GM12801 (cell line): ENCODE results near the gene SMIM12.

Experiments
- TF ChIP-seq, protein P1 (sequence below): IDR thresholded peaks from one replicate; pipeline ENCODE4 v1.5.1; 2011; ENCODE audit warnings: control low read depth; ENCODE audit not compliant: insufficient read length; ENCODE audit errors: extremely low read depth

The SMIM12 gene

DNA sequence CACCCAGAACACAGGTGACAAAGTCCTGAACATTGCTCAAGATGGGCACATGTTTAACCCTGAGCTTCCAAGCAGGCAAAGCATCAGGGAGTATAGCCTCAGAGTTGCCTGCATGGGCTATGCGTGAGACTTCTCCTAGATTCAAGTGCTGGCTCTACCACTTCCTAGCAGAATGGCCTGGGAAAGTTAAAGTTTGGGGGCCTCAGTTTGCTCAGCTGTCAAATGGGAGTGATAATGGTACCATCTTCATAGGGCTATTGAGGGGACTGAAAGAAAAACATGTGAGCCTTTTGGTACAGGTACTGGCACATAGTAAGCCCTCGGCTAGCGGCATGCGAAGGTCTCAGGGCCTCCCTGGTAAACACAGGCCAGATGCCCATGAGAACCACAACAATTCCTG lies 28.0 kb upstream of the SMIM12 start:
- TF ChIP-seq, protein P1, sequence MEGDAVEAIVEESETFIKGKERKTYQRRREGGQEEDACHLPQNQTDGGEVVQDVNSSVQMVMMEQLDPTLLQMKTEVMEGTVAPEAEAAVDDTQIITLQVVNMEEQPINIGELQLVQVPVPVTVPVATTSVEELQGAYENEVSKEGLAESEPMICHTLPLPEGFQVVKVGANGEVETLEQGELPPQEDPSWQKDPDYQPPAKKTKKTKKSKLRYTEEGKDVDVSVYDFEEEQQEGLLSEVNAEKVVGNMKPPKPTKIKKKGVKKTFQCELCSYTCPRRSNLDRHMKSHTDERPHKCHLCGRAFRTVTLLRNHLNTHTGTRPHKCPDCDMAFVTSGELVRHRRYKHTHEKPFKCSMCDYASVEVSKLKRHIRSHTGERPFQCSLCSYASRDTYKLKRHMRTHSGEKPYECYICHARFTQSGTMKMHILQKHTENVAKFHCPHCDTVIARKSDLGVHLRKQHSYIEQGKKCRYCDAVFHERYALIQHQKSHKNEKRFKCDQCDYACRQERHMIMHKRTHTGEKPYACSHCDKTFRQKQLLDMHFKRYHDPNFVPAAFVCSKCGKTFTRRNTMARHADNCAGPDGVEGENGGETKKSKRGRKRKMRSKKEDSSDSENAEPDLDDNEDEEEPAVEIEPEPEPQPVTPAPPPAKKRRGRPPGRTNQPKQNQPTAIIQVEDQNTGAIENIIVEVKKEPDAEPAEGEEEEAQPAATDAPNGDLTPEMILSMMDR, result no peak

GRCh38 chr1:34885405-34886247 lies 26.1 kb upstream of the SMIM12 start:
- TF ChIP-seq, protein P1, result no peak

DNA sequence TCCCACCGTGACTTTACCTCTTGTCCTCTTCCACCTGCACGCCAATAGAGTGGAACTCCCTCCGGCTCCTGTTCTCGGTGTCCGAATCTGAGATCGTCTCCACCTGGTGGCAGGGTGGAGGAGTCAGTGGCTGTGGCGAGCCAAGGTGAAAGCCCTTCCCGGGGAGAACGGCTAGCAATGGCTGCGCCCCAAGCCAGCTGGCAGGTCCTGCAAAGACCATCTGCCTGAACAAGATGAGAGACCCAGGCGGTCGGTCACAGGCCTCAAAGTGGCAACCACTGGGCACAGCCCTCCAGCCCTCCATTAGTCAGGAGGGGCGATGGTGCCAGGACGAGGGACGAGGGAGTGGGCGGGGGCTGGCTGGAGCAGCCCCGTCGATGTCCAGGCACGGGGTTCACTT lies 25.4 kb upstream of the SMIM12 start:
- TF ChIP-seq, protein P1, result no peak

DNA sequence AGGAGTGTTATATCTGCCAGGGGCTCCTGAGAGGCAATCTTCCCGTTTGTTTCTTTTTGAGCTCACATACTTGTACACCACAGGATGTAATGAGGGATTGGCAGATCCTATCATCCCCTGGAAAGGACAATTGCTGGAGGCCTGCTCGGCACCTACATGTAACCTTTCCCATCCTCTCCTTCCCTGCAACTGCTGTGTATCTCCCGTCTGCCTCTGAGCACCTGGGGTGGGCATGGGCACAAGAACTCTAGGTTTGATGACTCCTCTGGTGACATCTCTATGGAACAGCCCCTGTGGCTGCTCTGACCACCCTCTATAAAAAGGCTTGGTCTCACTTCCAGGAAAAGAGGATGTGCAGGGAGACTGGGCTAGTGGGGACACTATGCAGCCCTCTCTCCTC lies 25.0 kb upstream of the SMIM12 start:
- TF ChIP-seq, protein P1, result no peak

- TF ChIP-seq, protein P1, result no peak
Observed at GRCh38 chr1:34879230-34879629, 19.7 kb upstream of the SMIM12 start.

DNA sequence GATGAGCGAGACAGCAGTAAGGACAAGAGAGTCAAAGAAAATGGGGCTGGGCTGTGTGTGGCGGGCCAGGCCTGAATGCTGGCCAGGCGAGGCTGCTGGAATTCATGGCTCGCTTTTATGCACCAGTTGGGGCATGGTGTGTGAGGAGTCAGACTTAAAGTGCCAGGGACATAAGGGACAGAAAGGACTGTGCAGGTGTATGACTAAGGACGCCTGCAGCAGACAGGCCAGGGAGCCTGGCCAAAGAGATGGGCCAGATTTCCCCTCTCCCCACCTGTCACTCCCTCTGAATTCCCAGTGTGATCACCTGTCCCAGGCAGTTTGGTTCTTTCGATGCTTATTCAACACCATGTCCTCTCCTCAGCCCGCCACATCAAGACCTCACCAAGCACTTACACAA lies 16.9 kb upstream of the SMIM12 start:
- TF ChIP-seq, protein P1, result no peak

DNA sequence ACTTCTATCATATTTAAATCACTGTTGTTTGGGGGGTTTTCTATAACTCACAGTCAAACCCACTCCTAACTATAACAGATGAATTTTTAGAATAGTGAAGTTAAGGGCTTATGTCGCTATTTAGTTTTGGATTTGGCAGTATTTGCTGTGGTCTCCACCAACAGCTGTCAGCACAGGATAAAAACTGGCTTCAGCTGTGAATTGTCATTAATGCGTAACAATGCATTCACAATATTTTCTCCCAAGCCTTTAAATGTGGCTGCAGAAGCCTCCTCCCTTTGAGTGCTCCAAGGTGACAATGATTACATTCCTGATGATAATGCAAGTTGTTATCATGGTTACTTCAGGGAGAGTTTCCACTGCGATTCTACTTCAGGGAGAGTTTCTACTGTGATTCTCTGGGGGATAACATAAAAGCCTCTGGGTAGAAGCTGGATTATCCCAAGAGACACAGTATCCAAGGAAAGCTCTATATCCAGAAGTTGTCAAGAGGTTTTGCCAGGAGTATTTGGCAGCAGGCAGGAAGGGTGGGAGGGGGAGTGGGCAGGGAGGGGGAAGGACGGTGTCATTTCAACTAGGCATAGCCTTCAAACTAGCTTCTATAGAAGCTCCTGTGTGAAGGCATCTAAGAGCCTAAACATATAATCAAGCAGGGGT lies 14.9 kb upstream of the SMIM12 start:
- TF ChIP-seq, protein P1, result no peak
